WTC11 (cell line): Measurements from ENCODE around the gene CIB2. TPM values are rescaled to one million over a fixed set of nuclear protein-coding genes. Genes with fewer than 3 reads are reported as not detected.

Experiments used
- ATAC-seq: fragments of 200-7000 bp; cut with Tn5 transposase; 2 replicates; pipeline ENCODE4 v1.10.0; 2021; ENCODE audit warnings: mild to moderate bottlenecking, moderate library complexity
- CTCF ChIA-PET: fragments of 300-600 bp; sonication (Branson Sonifier 250); formaldehyde crosslinking; loops from one replicate; lab custom pipeline; 2021; ENCODE audit warnings: antibody characterized with exemption; lab: Charles Lee
- POLR2A ChIA-PET: fragments of 350-600 bp; sonication (Branson Sonifier 250); formaldehyde crosslinking; loops from one replicate; lab custom pipeline; 2021; ENCODE audit warnings: antibody characterized with exemption; lab: Charles Lee
- DNase-seq: peaks from one replicate; pipeline ENCODE4 v3.0.0; 2021; ENCODE audit warnings: low spot score
- H3K27ac Mint-ChIP-seq: 2 replicates; pipeline ENCODE4 v1.8.0; 2021; ENCODE audit warnings: mixed read lengths
- H3K27me3 Mint-ChIP-seq: 2 replicates; pipeline ENCODE4 v1.8.0; 2021; ENCODE audit warnings: low read depth, mild to moderate bottlenecking, moderate library complexity, mixed read lengths
- H3K36me3 Mint-ChIP-seq: 2 replicates; pipeline ENCODE4 v1.8.0; 2021; ENCODE audit warnings: mixed read lengths
- H3K4me1 Mint-ChIP-seq: 2 replicates; pipeline ENCODE4 v1.8.0; 2022; ENCODE audit warnings: mixed read lengths
- H3K4me3 Mint-ChIP-seq: 2 replicates; pipeline ENCODE4 v1.8.0; 2021; ENCODE audit warnings: mild to moderate bottlenecking, moderate library complexity, mixed read lengths
- H3K9me3 Mint-ChIP-seq: 2 replicates; pipeline ENCODE4 v1.8.0; 2021; ENCODE audit warnings: mixed read lengths
- AFF4 ChIP-seq: sonication (generic); formaldehyde crosslinking; IDR thresholded peaks from 2 replicates; pipeline ENCODE4 v1.8.1; 2023; ENCODE audit warnings: mild to moderate bottlenecking, missing genetic modification reagents, borderline replicate concordance
- ATF3 ChIP-seq: sonication (generic); formaldehyde crosslinking; conservative IDR thresholded peaks from 2 replicates; pipeline ENCODE4 v1.8.1; 2022; ENCODE audit warnings: mild to moderate bottlenecking, missing genetic modification reagents
- ELF4 ChIP-seq: sonication (generic); formaldehyde crosslinking; IDR thresholded peaks from 2 replicates; pipeline ENCODE4 v1.8.1; 2022; ENCODE audit warnings: low read depth, mild to moderate bottlenecking, moderate library complexity, missing genetic modification reagents
- FOXP1 ChIP-seq: sonication (generic); formaldehyde crosslinking; IDR thresholded peaks from 2 replicates; pipeline ENCODE4 v1.8.0; 2022; ENCODE audit warnings: missing genetic modification reagents, mild to moderate bottlenecking, moderate library complexity, borderline replicate concordance
- FOXP4 ChIP-seq: sonication (generic); formaldehyde crosslinking; IDR thresholded peaks from 2 replicates; pipeline ENCODE4 v1.8.0; 2022; ENCODE audit warnings: mild to moderate bottlenecking, missing genetic modification reagents
- GABPB1 ChIP-seq: sonication (generic); formaldehyde crosslinking; IDR thresholded peaks from 2 replicates; pipeline ENCODE4 v1.8.1; 2023; ENCODE audit warnings: mild to moderate bottlenecking, missing genetic modification reagents
- HMGA2 ChIP-seq: fragments of 250-450 bp; sonication (Bioruptor Pico); IDR thresholded peaks from 2 replicates; pipeline ENCODE4 v1.4.0; 2021; ENCODE audit warnings: mild to moderate bottlenecking, moderate library complexity
- MAX ChIP-seq: sonication (generic); formaldehyde crosslinking; IDR thresholded peaks from 2 replicates; pipeline ENCODE4 v1.8.0; 2022; ENCODE audit warnings: mild to moderate bottlenecking, missing genetic modification reagents
- NFE2L1 ChIP-seq: sonication (generic); formaldehyde crosslinking; IDR thresholded peaks from 2 replicates; pipeline ENCODE4 v1.8.1; 2023; ENCODE audit warnings: missing genetic modification reagents
- NR2C2 ChIP-seq: sonication (generic); formaldehyde crosslinking; IDR thresholded peaks from 2 replicates; pipeline ENCODE4 v1.8.0; 2022; ENCODE audit warnings: mild to moderate bottlenecking, missing genetic modification reagents
- PRRX2 ChIP-seq: fragments of 250-450 bp; sonication (Bioruptor Pico); IDR thresholded peaks from 2 replicates; pipeline ENCODE4 v1.8.0; 2021; ENCODE audit warnings: mild to moderate bottlenecking
- SMAD3 ChIP-seq: sonication (generic); formaldehyde crosslinking; IDR thresholded peaks from 2 replicates; pipeline ENCODE4 v1.8.0; 2022; ENCODE audit warnings: missing genetic modification reagents, mild to moderate bottlenecking, borderline replicate concordance
- SP1 ChIP-seq: sonication (generic); formaldehyde crosslinking; conservative IDR thresholded peaks from 2 replicates; pipeline ENCODE4 v1.8.1; 2022; ENCODE audit warnings: missing genetic modification reagents
- TEAD1 ChIP-seq: sonication (generic); formaldehyde crosslinking; IDR thresholded peaks from 2 replicates; pipeline ENCODE4 v1.8.0; 2022; ENCODE audit warnings: mild to moderate bottlenecking, missing genetic modification reagents
- USF1 ChIP-seq: sonication (generic); formaldehyde crosslinking; IDR thresholded peaks from 2 replicates; pipeline ENCODE4 v1.8.0; 2022; ENCODE audit warnings: mild to moderate bottlenecking, missing genetic modification reagents
- ZBTB43 ChIP-seq: sonication (generic); formaldehyde crosslinking; IDR thresholded peaks from 2 replicates; pipeline ENCODE4 v1.8.1; 2023; ENCODE audit warnings: mild to moderate bottlenecking, missing genetic modification reagents
- ZNF121 ChIP-seq: sonication (generic); formaldehyde crosslinking; IDR thresholded peaks from 2 replicates; pipeline ENCODE4 v1.8.0; 2023; ENCODE audit warnings: missing genetic modification reagents
- ZNF281 ChIP-seq: sonication (generic); formaldehyde crosslinking; IDR thresholded peaks from 2 replicates; pipeline ENCODE4 v1.8.0; 2023; ENCODE audit warnings: mild to moderate bottlenecking, missing genetic modification reagents
- ZNF423 ChIP-seq: fragments of 250-450 bp; sonication (Bioruptor Pico); IDR thresholded peaks from 2 replicates; pipeline ENCODE4 v2.1.2; 2022; ENCODE audit warnings: mild to moderate bottlenecking, moderate library complexity
- total RNA-seq: library from RNA; stranded (reverse); gene quantifications from 3 replicates; pipeline ENCODE4 v1.2.3, GENCODE V29; 2021

Gene CIB2
- total RNA-seq, 1 experiment from 2014 or later = 45.2 TPM

GRCh38 chr15:78146425-78147154 is 15.3 kb upstream of the CIB2 start:
- Mint-ChIP-seq H3K4me3 (no peak overlapping the region; the same call in 1 of the 2 replicates), H3K4me1 (peaks cover 23% of the 10 kb centered on the region), H3K27ac (no peak overlapping the region), H3K9me3 (no peaks in the 10 kb centered on the region), H3K27me3 (peaks cover 4% of the 10 kb centered on the region; the same call in 1 of the 2 replicates), H3K36me3 (no peaks in the 10 kb centered on the region)
- CTCF ChIA-PET = no interaction called here
- POLR2A ChIA-PET = no interaction called here
- TF ChIP-seq NR2C2 (CRISPR knock-in tag) (no peak), TEAD1 (CRISPR knock-in tag) (no peak), NFE2L1 (CRISPR knock-in tag) (no peak), ZBTB43 (CRISPR knock-in tag) (no peak), ATF3 (no peak), AFF4 (CRISPR knock-in tag) (no peak), SP1 (CRISPR knock-in tag) (no peak)
- ATAC-seq (no peak), DNase-seq (no peak)

- Mint-ChIP-seq H3K27ac (no peak overlapping the region), H3K9me3 (no peaks in the 10 kb centered on the region), H3K4me1 (peaks cover 4% of the 10 kb centered on the region; the same call in 1 of the 2 replicates), H3K27me3 (peaks cover 7% of the 10 kb centered on the region), H3K4me3 (no peak overlapping the region), H3K36me3 (no peaks in the 10 kb centered on the region)
- ATAC-seq = 0 out of 2 replicates have a peak, but pooled peaks have one; percentile 20
- POLR2A ChIA-PET = no interaction called here
- CTCF ChIA-PET = interaction anchor here (1.7 kb wide), 1 partner anchor 12 kb away, joined by 4 read pairs; the partner anchor contains the start of gene CIB2
- no peak for DNase-seq
- TF ChIP-seq USF1 (CRISPR knock-in tag) (no peak), MAX (CRISPR knock-in tag) (no peak), GABPB1 (CRISPR knock-in tag) (no peak), ZNF121 (CRISPR knock-in tag) (no peak), PRRX2 (CRISPR knock-in tag) (no peak), HMGA2 (CRISPR knock-in tag) (no peak), FOXP1 (CRISPR knock-in tag) (no peak), SMAD3 (CRISPR knock-in tag) (no peak), ELF4 (CRISPR knock-in tag) (no peak), ZNF281 (CRISPR knock-in tag) (no peak), FOXP4 (CRISPR knock-in tag) (no peak), ZNF423 (no peak)
These were observed 11.1 kb upstream of the CIB2 start for GRCh38 chr15:78142332-78142731.
